HUES48 (cell line): ENCODE measurements around the gene LMX1B.

Source experiments
- H3K27ac ChIP-seq: one replicate; pipeline ENCODE4 v1.7.0; 2013; ENCODE audit warnings: low read depth, low read length, inconsistent platforms
- H3K27me3 ChIP-seq: 2 replicates; pipeline ENCODE4 v1.6.1; 2013; ENCODE audit warnings: mild to moderate bottlenecking, low read length; ENCODE audit not compliant: control insufficient read depth, insufficient read depth
- H3K36me3 ChIP-seq: 2 replicates; pipeline ENCODE4 v1.6.1; 2013; ENCODE audit warnings: low read length; ENCODE audit not compliant: control insufficient read depth, insufficient read depth
- H3K4me1 ChIP-seq: 2 replicates; pipeline ENCODE4 v1.6.1; 2013; ENCODE audit warnings: mild to moderate bottlenecking, low read length; ENCODE audit not compliant: control insufficient read depth, insufficient read depth
- H3K4me3 ChIP-seq: 2 replicates; pipeline ENCODE4 v1.5.1; 2013; ENCODE audit warnings: mild to moderate bottlenecking, low read depth, low read length
- H3K9ac ChIP-seq: 2 replicates; pipeline ENCODE4 v1.6.1; 2013; ENCODE audit warnings: mild to moderate bottlenecking, low read depth, low read length, moderate library complexity
- H3K9me3 ChIP-seq: 2 replicates; pipeline ENCODE4 v1.6.1; 2013; ENCODE audit warnings: low read length; ENCODE audit not compliant: control insufficient read depth, insufficient read depth

LMX1B gene

DNA sequence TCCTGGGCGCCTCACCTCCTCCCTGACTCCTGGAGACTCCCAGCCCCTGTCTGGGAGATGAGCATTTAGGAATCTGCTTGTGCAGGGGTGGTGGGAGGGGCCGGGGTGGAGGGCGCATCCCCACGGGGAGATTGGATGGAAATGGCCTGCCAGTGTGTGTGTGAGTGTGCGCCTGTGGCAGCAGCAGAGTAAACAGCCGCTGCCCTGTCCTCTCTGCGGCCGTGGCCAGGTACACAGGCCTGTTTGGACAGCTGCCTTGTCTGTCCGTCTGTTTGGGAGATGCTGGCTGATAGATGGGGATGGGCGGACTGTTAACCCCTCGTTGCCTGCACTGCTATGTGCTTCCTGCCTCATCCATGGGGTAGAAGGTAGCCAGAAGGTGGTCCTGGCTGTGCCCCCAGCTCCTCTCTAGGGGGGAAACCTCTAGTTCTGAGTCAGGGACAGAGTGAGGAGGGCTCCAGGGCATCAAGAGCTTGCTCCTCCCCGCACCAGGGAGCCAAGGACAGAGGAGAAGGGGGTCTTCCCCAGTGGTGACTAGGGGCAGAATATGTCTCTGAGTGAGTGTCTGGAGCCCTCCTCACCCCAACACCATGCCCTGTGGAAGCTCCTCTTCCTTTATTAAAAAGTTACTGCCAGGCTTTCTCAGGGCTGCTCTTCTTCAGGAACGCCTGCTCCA lies 60.1 kb downstream of the LMX1B start:
- no peak overlapping the region for H3K4me3 ChIP-seq
- H3K36me3 ChIP-seq: no peaks in the 10 kb centered on the region
- peaks cover 59% of the 10 kb centered on the region for H3K4me1 ChIP-seq
- H3K9me3 ChIP-seq: no peaks in the 10 kb centered on the region
- H3K27me3 ChIP-seq: peaks cover 61% of the 10 kb centered on the region
- H3K9ac ChIP-seq: no peak overlapping the region
- H3K27ac ChIP-seq: no peak overlapping the region

DNA sequence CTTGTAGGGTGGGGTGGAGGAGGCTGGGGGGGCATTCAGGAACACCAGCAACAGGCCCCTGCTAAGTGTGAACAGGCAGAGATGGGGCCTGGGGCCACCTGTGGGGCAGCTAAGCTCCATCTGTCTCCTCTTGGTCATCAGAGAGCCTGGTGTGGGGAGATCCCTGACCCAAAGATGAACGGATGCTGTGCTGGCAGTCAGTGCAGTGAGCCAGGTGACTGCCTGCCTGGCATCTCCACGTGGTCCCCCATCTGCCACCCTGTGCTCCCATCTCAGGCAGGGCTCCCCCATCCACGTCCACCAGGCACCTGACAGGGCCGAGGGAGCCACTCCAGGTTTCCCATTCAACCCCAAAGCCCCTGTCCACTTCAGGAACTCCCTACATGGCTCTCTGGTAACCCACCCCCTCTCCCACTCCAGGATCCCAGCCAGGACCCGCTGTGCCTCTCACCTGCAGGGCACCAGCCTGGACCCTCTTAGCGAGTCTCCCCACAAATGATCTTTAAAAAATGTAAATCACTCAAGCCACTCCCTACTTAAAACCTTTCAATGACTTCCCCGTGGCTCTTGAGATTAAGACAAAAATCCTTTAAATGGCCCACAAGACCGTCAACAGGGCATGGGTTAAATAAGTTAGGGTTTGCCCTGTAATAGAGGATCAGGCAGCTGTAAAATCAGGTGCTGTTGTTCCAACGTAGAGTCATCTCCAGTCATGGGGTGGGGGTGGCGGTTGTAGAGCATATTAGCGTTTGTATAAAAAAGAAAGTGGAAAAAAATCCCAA lies 60.8 kb downstream of the LMX1B start:
- Histone ChIP-seq H3K9ac (no peak overlapping the region), H3K4me1 (peaks cover 59% of the 10 kb centered on the region), H3K9me3 (no peaks in the 10 kb centered on the region), H3K27me3 (peaks cover 68% of the 10 kb centered on the region), H3K4me3 (no peak overlapping the region), H3K27ac (no peak overlapping the region), H3K36me3 (no peaks in the 10 kb centered on the region)

DNA sequence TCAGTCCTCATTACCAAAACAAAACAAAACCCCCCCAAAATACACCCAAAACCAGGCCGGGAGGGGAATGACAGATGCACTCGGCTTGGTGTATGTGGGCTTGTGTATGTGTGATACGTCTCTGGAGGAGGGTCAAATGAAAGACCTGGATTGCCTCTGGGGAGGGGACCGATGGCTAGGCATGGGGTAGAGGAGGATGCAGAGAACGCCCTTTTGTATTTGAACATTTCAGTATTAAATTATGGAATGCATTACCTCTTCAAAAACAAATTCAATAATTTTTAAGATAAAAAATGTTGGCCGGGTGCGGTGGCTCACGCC lies 61.4 kb downstream of the LMX1B start:
- Histone ChIP-seq H3K27me3 (peaks cover 74% of the 10 kb centered on the region), H3K9ac (no peak overlapping the region), H3K36me3 (no peaks in the 10 kb centered on the region), H3K4me1 (peaks cover 59% of the 10 kb centered on the region), H3K4me3 (no peak overlapping the region), H3K27ac (no peak overlapping the region), H3K9me3 (no peaks in the 10 kb centered on the region)

DNA sequence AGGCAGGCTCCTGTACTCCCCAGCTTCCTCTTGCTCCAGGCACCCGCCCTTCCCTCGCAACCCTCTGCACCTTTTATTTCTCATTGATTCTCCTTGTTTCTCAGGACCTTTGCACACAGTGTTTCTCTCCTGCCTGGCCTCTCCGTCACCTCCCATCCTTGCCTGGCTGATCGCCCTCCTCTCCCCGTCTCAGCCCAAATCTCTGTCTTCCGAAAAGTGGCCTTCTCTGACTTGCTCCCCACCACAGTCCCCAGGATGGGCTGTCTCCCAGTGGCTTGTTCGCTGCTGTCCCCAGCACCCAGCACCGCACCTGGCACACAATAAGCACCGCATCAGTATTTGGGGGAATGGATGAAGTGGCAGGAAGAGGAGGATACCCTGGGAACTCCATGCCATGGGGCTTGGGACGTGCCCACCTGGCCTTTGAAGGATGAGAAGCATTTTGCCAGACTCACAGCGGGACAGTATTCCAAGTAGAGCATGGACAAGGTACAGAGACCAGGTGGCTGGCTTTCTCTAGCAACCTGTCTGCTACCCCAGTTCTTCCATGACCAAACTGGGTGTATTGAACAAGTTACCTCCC lies 62.5 kb downstream of the LMX1B start:
- no peaks in the 10 kb centered on the region for H3K36me3 ChIP-seq
- peaks cover 84% of the 10 kb centered on the region for H3K27me3 ChIP-seq
- H3K4me1 ChIP-seq: peaks cover 54% of the 10 kb centered on the region
- no peak overlapping the region for H3K9ac ChIP-seq
- no peaks in the 10 kb centered on the region for H3K9me3 ChIP-seq
- H3K4me3 ChIP-seq: peak overlapping the region; percentile 5; the same call in 1 of the 2 replicates
- H3K27ac ChIP-seq: no peak overlapping the region

DNA sequence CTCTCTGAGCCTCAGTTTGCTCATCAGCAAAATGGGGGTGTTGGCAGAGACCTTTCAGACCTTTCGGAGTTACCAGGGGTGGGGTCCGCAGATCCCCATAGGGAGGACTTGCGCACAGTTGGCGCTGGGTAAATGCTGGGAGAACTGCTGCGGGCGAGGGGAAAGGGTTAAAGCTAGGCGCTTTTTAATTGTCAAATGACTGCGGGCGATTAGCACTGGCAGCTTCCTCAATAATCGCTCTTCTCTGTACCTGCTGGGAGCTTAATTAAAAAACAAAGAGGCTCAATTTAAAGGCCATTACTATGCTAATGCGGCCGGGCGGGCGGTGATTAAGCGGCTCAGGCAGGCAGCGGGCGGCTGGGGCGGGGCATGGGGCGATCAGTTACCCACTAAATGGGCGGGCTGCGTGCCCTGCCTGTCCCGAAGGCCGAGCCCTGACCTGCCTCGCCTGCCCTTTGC lies 63.0 kb downstream of the LMX1B start:
- no peaks in the 10 kb centered on the region for H3K9me3 ChIP-seq
- peaks cover 89% of the 10 kb centered on the region for H3K27me3 ChIP-seq
- H3K4me3 ChIP-seq: peak overlapping the region; percentile 22
- peak overlapping the region; percentile 83 for H3K27ac ChIP-seq
- no peak overlapping the region for H3K9ac ChIP-seq
- H3K4me1 ChIP-seq: peaks cover 52% of the 10 kb centered on the region
- no peaks in the 10 kb centered on the region for H3K36me3 ChIP-seq

DNA sequence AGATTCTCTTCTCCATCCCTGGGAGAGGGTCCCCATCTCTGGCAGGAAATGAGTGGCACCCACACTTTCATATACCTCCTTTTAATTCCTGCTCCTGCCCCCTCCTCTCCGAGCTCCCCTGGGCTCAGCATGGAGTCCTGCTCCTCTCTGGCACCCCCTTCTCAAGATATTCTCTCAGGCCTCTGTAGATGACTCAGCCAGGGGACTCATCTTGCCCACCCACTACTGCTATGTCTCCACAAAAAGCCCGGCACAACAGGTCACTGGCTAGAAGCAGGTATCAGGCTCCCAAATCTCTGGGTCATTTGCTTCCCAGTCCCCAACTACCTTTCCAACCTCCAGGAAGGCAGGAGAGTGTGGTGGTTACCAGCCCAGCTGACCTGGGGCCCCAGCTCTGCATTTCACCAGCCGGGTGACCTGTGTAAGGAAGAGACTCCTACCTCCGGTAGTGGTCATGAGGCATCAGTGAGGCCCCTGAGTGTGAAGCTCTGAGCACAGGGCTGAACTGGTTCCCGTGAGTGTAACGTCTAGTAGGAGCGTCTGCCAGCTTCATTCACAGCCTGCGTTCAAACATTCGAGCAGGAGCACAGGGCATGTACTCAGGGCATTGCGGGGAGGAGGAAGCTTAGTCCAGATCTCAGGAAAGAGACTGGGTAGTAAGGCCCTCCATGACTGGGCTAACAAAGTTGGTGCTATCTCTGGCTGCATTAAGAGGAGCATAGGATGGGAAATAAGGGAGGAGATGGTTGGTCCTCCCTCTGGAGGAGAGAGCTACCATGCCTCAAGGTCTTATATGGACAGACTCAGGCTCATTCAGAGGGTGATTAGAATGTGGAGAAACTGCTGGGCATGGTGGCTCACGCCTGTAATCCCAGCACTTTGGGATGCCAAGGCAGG lies 63.7 kb downstream of the LMX1B start:
- H3K9me3 ChIP-seq: no peaks in the 10 kb centered on the region
- peaks cover 52% of the 10 kb centered on the region for H3K4me1 ChIP-seq
- peak overlapping the region; percentile 22 for H3K4me3 ChIP-seq
- no peaks in the 10 kb centered on the region for H3K36me3 ChIP-seq
- H3K27ac ChIP-seq: peak overlapping the region; percentile 83
- H3K27me3 ChIP-seq: peaks cover 89% of the 10 kb centered on the region
- H3K9ac ChIP-seq: no peak overlapping the region

DNA sequence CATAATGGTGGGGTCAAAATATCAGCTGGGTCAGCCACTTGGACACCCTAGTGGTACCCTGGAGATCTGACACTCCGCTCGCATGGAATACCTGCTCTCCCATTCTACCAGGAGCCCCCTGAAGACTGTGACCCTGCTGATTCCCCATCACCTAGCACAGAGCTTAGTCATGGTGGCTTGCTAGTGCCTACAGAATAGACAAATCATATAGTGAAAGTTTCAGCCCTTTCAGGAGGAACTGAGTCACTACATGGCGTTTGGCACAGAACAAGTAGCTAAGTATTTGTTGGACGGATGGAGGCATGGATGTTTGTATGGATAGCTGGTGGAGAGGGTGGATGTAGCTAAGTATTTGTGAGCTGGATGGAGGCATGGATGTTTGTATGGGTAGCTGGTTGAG lies 65.3 kb downstream of the LMX1B start:
- Histone ChIP-seq H3K4me1 (peaks cover 38% of the 10 kb centered on the region), H3K36me3 (no peaks in the 10 kb centered on the region), H3K27me3 (peaks cover 89% of the 10 kb centered on the region), H3K9ac (no peak overlapping the region), H3K4me3 (no peak overlapping the region), H3K27ac (no peak overlapping the region), H3K9me3 (no peaks in the 10 kb centered on the region)

DNA sequence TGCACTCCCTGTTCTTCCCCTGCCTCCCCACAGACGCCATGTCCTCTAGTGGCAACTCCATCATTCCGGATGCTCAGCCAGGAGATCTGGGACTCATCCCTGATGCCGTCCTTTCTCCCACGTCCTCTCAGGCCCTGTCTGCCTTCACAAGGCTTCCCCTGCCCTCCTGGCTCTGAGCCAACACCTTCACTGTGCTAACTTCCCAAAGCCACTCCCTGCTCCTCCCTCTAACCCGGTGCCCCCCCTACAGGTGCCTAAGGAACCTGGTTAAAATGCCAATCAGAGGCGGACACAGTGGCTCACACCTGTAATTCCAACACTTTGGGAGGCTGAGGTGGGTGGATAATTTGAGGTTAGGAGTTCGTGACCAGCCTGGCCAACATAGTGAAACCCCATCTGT lies 67.6 kb downstream of the LMX1B start:
- Histone ChIP-seq H3K27ac (no peak overlapping the region), H3K4me3 (no peak overlapping the region), H3K4me1 (peaks cover 21% of the 10 kb centered on the region), H3K36me3 (no peaks in the 10 kb centered on the region), H3K27me3 (peaks cover 92% of the 10 kb centered on the region), H3K9ac (no peak overlapping the region), H3K9me3 (no peaks in the 10 kb centered on the region)

DNA sequence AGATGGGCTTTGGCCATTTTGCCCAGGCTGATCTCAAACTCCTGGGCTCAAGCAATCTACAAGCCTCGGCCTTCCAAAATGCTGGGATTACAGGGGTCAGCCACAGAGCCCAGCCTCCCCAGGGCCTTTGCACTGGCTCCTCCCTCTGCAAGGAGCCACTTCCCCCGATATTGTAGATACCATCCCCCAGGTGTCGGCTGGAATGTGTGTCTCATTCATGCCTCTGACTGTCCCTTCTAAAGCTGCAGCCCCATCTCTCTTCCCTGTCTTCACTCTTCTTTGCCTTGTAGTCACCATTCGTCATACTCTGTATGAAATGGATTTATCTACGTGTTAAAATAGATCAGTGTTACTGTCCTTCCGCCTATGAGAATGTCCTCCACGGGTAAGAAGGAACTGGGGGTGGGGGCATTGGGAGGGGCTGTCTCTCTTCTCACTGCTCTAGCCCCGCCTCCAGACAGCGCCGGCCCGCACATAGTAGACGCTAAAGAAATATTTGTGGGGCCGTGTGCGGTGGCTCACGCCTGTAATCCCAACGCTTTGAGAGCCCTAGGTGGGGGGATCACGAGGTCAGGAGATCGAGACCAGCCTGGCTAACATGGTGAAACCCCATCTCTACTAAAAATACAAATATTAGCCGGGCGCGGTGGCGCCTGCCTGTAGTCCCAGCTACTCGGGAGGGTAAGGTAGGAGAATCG lies 68.5 kb downstream of the LMX1B start:
- Histone ChIP-seq H3K36me3 (no peaks in the 10 kb centered on the region), H3K9me3 (no peaks in the 10 kb centered on the region), H3K4me3 (peak overlapping the region; percentile 16; the same call in 1 of the 2 replicates), H3K4me1 (peaks cover 15% of the 10 kb centered on the region), H3K9ac (no peak overlapping the region), H3K27me3 (peaks cover 93% of the 10 kb centered on the region), H3K27ac (no peak overlapping the region)
